T follicular helper cell (primary cell): ENCODE measurements around the gene TMPRSS12.
"Not testable (repeated sequence)": the region's sequence is repeated elsewhere in the genome, so short reads cannot be mapped to it uniquely, and the experiment has no call there.

ENCODE experiments used
- DNase-seq: peaks from one replicate; pipeline ENCODE4 v3.0.0-alpha.2; 2020; ENCODE audit warnings: low read depth
- total RNA-seq, 2 experiments: gene quantifications; one replicate each; lab custom pipeline; 2026; lab: John Stamatoyannopoulos, UW

The TMPRSS12 gene, protein sequence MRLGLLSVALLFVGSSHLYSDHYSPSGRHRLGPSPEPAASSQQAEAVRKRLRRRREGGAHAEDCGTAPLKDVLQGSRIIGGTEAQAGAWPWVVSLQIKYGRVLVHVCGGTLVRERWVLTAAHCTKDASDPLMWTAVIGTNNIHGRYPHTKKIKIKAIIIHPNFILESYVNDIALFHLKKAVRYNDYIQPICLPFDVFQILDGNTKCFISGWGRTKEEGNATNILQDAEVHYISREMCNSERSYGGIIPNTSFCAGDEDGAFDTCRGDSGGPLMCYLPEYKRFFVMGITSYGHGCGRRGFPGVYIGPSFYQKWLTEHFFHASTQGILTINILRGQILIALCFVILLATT
- 0 reads per million in 2 experiments for total RNA-seq

DNA sequence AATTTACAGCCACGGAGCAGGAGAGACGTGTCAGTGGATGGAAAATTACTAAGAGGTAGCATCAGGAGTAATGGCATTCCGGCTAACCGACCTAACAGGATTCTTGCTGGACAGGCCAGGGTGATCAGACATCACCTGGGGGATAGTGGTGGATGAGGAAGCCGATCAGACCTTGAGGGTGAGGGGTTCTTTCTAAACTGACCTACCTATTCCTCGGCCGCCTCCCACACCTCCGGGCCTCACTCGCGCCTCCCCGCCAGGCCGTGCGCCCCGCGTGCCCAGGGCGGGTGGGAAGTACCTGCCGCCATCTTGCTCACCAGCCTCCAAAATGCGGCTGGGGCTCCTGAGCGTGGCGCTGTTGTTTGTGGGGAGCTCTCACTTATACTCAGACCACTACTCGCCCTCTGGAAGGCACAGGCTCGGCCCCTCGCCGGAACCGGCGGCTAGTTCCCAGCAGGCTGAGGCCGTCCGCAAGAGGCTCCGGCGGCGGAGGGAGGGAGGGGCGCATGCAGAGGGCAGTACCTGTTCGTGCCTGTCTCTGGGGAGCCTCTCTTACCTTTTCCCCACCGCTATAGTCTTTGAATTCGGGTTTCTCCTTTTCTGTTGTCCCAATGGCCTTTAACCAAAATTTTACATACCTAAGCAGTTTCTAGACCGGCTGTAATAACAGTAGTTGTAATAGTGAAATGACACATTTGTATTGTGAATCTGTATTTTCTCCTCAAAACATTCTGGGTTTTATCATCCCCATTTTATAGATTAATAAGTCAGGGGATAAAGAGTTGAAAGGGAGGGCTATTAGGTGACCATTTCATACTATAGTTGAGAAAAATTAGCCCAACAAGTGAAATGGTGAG is at the start of gene TMPRSS12:
Gene TMPRSS12 (plus strand): TSS at position 290 of the 857 bp plus-strand sequence. CDS start 39 bp downstream, at position 329.
- no peak for DNase-seq

DNA sequence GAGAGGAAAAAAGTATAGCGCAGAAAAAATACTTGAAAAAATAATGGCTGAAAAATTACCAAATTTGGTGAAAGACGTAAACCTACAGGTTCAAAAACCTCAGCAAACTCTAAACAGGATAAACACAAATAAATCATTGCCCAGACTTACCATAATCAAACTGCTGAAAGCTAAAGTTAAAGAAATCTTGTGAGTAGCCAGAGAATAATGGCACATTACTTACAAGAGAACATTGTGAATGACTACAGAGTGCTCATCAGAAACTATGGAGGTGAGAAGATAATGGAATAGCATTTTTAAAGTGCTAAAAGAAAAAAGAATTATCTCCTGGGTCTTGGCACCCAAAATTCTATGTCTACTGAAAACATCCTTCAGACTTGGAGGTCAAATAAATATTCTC is 42.8 kb upstream of the TMPRSS12 start:
- DNase-seq: no peak

DNA sequence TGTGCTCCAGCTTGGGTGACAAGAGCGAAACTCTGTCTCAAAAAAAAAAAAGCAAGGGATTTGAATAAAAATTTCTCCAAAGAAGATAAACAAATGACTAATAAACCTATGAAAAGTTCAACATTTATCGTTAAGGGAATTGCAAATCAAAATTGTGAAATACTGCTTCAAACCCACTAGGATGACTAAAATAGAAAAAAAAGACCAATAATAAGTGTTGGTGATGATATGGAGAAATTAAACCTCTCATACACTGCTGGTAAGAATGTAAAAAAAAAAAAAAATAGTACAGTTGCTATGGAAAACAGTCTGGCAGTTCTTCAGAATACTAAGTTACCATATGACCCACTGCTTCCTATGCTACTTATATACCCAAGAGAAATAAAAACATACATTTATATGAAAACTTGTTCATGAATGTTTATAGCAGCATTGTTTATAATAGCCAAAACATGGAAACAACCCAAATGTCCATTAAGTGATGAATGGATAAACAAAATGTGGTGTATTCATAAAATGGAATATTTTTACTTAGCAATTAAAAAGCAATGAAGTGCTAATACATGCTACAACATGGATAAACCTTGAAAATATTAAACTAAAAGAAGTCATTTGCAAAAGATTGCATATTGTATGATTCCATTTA is 39.4 kb upstream of the TMPRSS12 start:
- DNase-seq: no peak

DNA sequence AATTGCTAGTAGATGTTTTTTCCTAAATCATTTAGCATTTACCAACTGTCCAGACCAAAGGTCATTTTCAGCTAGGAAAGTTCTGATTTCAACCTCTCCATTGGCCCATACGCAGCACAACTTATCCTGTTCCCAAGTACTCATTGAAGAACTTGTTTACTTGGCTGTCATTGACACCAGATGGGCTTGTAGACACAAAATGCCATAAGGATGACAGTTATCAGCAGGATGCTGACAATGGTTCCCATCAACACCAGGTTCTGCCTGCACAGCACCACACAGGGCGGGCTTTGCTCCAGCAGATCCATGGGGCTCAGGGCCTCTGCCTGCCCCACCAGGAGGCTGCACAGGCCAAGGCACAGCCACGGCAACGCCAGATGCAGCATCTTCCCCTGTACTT is 36.5 kb upstream of the TMPRSS12 start:
- DNase-seq: no peak

DNA sequence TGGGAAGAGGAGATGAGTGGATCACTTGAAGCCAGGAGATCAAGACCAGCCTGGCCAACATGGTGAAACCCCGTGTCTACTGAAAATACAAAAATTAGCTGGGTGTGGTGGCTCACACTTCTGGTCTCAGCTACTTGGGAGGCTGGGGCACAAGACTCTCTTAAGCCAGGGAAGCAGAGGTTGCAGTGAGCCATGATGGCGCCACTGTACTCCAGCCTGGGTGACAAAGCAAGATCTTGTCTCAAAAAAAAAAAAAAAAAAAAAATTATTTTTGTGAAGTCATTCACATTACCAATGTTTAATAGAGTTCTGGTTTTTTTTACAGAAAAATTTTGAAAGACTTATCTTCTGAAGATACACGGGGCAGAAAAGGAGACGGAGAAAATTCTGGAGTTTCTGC is 33.6 kb upstream of the TMPRSS12 start:
- DNase-seq: not testable (repeated sequence)

DNA sequence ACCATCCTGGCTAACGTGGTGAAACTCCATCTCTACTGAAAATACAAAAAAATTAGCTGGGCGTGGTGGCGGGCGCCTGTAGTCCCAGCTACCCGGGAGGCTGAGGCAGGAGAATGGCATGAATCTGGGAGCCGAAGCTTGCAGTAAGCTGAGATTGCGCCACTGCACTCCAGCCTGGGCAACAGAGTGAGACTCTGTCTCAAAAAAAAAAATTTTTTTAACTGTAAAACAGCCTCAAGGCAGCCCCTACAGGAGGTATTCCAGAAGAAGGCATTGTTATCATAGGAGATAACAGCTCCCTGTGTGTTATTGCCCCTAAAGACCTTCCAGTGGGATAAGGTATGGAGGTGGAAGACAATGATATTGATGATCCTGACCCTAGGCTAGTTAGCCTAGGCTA is 27.8 kb upstream of the TMPRSS12 start:
- DNase-seq: not testable (repeated sequence)

DNA sequence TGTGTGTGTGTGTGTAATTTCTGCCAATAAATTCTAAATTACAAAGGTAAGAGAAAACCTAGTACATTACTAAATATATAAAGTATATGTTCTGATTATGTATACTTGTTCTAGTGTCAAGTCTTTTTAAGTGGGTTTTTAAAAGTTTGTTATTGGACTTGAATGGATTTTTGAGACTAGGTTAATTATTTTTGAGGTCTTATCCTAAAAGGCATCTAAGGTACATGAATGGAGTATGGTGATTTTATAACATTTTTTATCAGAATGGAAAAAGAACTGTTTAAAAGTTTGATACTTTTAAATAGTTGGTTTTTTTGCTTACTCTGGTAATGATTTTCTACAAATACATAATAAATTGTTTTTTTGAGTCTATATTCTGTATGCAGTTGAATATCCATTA is 22.5 kb upstream of the TMPRSS12 start:
- no peak for DNase-seq

DNA sequence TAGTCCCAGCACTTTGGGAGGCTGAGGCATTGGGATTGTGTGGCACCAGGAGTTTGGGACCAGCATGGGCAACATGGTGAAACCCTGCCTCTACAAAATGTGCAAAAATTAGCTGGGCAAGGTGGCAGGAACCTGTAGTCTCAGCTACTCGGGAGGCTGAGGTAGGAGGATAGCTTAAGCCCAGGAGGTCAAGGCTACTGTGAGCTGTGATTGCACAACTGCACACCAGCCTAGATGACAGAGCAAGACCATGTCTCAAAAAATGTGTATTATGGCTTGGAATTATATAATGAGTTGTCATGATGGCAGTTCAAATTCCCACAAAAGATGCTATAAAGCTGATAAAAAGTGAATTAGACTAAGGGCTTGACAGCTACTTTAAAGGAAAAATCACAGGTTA is 20.6 kb upstream of the TMPRSS12 start:
- DNase-seq: no peak

DNA sequence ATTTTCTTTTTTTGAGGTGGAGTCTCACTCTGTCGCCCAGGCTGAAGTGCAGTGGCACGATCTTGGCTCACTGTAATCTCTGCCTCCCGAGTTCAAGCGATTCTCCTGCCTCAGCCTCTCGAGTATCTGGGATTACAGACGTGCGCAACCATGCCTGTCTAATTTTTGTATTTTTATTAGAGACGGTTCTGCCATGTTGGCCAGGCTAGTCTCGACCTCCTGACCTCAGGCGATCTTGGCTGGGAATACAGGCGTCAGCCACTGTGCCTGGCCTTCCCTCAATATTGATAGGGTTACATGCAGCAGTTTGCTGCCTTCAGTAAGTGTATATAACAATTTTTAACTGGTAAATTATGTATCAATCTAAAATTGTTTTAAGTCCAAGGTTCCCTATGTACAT is 19.0 kb upstream of the TMPRSS12 start:
- DNase-seq: not testable (repeated sequence)

DNA sequence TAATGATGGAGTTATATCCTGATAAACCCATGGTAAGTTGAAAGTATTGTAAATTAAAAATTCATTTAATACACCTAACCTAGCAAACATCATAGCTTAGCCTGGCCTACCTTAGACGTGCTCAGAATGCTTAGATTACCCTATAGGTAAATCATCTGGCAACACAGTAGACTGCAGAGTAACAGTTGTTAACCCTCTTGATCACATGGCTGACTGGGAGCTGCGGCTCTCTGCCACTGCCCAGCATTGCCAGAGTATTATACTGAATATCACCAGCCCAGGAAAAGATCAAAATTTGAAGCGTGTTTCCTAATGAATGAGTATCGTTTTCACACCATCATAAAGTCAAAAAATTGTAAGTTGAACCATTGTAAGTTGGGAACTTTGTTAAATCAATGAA is 17.8 kb upstream of the TMPRSS12 start:
- DNase-seq: no peak

DNA sequence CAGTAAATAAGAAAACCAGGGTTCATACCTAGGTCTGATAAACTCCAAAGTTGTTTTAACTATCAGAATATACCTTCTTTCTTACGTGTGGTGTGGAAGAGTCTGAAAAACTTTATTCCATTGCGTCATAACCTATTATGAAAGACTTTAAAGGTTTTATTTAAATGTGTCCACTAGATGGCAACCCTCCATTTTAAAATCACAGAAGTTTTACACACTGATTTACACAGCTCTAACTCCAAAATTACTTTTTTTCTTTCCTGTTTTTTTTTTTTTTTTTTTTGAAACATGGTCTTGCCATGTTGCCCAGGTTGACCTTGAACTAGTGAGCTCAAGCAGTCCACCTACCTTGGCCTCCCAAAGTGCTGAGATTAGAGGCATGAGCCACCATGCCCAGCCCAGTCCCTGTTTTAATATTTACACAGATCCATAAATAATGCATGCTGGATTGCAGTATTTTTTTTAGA is 17.3 kb upstream of the TMPRSS12 start:
- DNase-seq: no peak

DNA sequence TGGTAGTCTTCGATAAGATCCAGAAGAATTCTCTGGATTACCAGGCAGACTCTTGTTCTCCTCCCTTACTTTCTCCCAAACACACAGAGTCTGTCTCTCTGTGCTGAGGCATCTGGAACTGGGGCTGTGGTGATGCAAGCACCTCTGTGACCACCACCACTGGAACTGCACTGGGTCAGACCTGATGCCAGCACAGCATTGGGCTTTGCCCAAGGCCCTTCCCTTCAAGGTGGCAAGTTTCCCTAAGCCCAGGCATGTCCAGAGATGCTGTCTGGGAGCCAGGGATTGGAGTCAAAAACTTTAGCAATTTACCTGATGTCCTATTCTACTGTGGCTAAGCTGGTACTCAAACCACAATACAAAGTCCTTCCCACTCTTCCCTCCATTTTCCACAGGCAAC is 14.6 kb upstream of the TMPRSS12 start:
- DNase-seq: no peak

DNA sequence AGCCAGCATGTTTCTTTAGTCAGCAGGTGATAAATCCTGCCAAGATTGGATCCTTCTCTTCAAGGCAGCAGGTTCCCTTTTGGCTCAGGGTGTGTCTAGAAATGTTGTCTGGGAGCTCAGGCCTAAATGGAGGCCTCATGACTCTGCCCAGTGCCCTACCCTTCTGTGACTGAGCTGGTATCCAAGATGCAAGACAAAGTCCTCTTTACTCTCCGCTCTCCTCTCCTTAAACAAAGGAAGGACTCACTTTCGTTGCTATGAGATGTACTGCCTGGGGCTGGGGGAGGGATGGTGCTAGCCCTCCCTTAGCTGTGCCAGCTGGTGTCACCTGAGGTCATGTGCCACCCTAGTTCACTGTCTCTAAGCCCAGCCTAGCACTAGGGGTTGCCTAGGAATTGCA is 13.8 kb upstream of the TMPRSS12 start:
- DNase-seq: no peak

DNA sequence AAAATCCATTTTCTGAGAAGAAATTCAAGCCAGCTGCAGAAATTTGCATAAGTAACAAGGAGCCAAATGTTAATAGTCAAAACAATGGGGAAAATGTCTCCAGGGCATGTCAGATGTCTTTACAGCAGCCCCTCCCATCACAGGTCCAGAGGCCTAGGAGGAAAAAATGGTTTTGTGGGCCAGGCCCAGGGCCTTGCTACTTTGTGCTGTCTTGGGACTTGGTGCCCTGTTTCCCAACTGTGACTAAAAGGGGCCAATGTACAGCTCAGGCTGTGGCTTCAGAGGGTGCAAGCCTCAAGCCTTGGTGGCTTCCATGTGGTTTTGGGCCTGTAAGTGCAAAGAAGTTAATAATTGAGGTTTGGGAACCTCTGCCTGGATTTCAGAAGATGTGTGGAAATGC is 8.9 kb upstream of the TMPRSS12 start:
- not testable (repeated sequence) for DNase-seq

DNA sequence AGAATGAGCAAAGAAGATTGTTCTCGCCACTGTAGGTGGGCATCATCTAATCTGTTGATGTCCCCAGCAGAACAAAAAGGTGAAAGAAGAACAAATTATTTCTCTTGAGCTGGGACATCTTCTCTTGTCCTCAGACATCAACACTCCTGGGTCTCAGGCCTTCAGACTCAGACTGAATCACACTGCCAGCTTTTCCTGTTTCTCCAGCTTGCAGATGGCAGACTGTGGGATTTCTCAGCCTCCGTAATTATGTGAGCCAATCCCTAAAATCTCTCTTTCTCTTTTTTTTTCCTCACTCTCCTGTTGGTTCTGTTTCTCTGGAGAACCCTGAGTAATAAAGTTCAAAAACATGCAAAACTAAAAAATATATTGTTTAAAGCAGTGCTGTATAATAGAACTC is 3.7 kb upstream of the TMPRSS12 start:
- DNase-seq: no peak

DNA sequence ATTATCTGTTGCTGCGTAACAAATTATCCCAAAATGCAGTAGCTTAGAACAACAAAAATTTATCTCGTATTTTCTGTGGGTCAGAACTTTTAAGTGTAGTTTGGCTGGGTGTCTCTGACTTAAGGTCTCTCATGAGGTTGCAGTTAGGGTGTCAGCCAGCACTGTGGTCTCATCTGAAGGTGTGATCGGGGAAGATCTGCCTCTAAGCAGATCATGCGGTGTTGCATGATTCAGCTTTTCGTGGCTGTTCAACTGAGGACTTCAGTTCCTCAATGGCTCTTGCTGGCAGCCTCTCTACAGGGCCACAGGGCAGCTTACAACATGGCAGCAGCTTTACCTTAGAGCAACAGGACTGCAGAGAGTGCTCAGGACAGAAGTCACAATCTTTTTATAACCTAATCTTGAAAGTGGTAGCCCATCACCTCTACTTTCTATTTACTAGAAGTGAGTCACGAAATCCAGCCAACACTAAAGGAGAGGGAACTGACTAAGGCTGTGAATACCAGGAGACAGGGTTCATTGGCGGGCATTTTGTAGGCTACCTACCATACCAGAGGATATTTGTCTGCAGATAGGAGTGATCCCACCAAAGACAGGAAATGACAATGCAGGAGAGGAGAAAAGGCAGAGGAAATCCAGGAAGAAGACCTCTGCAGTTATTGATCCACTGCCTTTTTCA is 1.8 kb upstream of the TMPRSS12 start:
- no peak for DNase-seq

DNA sequence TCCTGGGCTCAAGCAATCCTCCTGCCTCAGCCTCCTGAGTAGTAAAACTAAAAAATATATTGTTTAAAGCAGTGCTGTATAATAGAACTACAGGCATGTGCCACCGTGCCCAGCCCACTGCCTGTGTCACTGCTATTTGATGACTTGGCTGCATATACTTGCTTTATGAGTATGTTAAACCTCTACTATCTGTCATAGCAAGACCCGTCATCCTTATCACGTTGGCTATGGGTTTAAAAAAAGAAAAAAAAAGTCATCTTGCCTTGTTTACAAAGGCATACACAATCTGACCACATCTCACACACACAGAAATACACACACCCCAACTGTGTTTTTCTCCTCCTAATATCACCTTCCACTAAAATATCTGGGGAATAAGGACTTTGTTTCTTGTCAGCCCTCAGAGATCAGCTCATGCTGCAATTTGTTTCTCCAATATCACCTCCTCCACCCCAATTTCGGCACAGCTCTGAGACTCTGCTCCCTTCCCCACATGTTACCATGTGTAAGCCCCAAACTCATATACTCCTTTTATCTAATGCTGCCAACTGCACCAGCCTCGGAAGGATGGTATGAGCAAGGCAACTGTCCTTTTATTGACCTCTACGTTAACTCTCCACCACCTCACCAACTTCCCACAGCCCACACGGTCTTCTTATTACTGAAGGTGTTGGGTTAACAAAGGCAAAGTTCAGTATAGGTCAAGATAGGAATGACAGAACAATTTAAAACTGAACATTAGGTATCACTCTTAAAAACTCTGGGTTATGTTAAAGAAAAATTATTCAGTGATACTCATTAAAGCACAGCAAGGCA is 802 bp upstream of the TMPRSS12 start:
- no peak for DNase-seq

DNA sequence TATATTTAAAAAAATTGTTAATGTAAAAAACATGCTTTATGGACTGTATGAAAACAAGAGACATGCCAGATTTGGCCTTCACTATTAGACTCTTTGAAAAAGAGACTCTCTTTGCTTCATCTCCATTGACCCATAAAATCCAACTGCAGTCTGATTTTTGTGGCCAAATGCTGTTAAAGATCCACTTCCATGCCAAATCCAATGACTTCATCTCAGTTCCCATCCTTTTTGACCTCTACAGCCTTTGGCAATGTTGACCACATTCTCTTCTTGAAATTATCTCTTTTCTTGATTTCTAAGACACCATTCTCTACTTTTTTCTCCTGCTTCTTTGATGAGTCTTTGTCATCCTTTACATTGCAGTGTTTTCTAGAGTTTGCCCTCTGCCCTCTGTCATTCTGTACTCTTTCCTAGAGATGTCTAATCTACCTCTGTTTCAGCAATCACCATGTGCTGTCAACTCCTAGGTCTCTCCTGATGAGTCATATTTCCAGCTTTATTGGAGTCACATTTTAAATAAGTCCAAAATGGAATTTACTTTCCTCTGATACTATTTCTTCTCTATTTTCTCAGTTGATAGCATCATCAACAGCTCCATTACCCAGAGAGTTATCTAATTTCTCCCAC is 2.4 kb downstream of the TMPRSS12 start:
- no peak for DNase-seq

DNA sequence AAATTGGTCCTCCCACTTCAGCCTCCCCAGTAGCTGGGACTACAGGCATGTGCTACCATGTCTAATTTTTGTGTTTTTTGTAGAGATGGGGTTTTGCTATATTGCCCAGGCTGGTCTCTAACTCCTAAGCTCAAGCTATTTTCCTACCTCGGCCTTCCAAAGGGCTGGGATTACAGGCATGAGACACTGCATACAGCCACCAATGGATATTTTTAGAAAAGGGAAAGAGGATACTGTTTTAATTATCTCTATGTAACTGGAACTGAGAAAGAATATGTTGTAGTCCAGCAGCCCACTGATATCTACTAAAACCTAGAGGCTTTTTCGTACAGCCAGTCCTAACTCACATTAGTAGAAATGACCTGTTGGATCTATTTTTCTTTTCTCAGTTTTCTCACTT is 6.2 kb downstream of the TMPRSS12 start:
- no peak for DNase-seq

DNA sequence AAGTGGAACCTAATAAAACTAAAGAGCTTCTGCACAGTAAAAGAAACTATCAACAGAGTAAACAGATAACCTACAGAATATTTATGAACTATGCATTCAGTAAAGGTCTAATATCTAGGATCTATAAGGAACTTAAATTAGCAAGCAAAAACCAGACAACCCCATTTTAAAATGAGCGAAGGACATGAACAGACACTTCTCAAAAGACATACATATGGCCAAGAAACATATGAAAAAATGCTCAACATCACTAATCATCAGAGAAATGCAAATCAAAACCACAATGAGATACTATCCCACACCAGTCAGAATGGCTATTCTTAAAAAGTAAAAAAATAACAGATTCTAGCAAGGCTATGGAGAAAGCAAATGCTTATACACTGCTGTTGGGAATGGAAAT is 12.5 kb downstream of the TMPRSS12 start:
- not testable (repeated sequence) for DNase-seq

DNA sequence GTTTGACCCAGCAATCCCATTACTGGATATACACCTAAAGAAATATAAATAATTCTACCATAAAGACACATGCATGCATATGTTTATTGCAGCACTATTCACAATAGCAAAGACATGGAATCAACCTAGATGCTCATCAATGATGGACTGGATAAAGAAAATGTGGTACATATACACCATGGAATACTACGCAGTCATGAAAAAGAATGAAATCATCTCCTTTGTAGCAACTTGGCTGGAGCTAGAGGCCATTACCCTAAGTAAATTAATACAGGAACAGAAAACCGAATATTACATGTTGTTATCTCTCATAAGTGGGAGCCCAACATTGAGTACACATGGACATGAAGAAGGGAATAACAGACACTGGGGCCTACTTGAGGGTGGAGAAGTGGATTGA is 13.0 kb downstream of the TMPRSS12 start:
- DNase-seq: not testable (repeated sequence)
